Endothelial cell (in vitro differentiated cells): Measurements from ENCODE around the gene KBTBD12. TPM values are rescaled to one million over a fixed set of nuclear protein-coding genes. Genes with fewer than 3 reads are reported as not detected.

Experiments used
- DNase-seq: peaks from one replicate; pipeline ENCODE4 v3.0.0; 2021; ENCODE audit warnings: low spot score
- H3K27ac Mint-ChIP-seq: one replicate; pipeline ENCODE4 v1.8.0; 2021; ENCODE audit warnings: mixed read lengths, inconsistent platforms; ENCODE audit not compliant: unreplicated experiment
- H3K27me3 Mint-ChIP-seq: one replicate; pipeline ENCODE4 v1.8.0; 2021; ENCODE audit warnings: mild to moderate bottlenecking, moderate library complexity, mixed read lengths, inconsistent platforms; ENCODE audit not compliant: unreplicated experiment
- H3K36me3 Mint-ChIP-seq: one replicate; pipeline ENCODE4 v1.8.0; 2021; ENCODE audit warnings: mild to moderate bottlenecking, low read depth, mixed read lengths, inconsistent platforms; ENCODE audit not compliant: unreplicated experiment
- H3K4me1 Mint-ChIP-seq: one replicate; pipeline ENCODE4 v1.8.0; 2021; ENCODE audit warnings: mild to moderate bottlenecking, mixed read lengths, inconsistent platforms; ENCODE audit not compliant: unreplicated experiment
- H3K4me3 Mint-ChIP-seq: one replicate; pipeline ENCODE4 v1.8.0; 2021; ENCODE audit warnings: mild to moderate bottlenecking, mixed read lengths, inconsistent platforms; ENCODE audit not compliant: unreplicated experiment
- H3K9me3 Mint-ChIP-seq: one replicate; pipeline ENCODE4 v1.8.0; 2021; ENCODE audit warnings: mixed read lengths, inconsistent platforms; ENCODE audit not compliant: unreplicated experiment
- total RNA-seq: library from RNA; stranded (reverse); fragmentation: NEBNext Ultra II Directional; extraction: Animal tissue kit (Norgen Biotek cat#: 25700); gene quantifications from one replicate; pipeline ENCODE4 v1.2.1, GENCODE V29; 2021; ENCODE audit not compliant: unreplicated experiment
- TF ChIP-seq, protein P1 (sequence below): fragments of 200-600 bp; sonication (generic); IDR thresholded peaks from one replicate; pipeline ENCODE4 v1.5.0; 2021; ENCODE audit warnings: antibody characterized with exemption; ENCODE audit not compliant: unreplicated experiment

The KBTBD12 gene
- total RNA-seq, 1 donor from 2014 or later, result 0.05 TPM

DNA sequence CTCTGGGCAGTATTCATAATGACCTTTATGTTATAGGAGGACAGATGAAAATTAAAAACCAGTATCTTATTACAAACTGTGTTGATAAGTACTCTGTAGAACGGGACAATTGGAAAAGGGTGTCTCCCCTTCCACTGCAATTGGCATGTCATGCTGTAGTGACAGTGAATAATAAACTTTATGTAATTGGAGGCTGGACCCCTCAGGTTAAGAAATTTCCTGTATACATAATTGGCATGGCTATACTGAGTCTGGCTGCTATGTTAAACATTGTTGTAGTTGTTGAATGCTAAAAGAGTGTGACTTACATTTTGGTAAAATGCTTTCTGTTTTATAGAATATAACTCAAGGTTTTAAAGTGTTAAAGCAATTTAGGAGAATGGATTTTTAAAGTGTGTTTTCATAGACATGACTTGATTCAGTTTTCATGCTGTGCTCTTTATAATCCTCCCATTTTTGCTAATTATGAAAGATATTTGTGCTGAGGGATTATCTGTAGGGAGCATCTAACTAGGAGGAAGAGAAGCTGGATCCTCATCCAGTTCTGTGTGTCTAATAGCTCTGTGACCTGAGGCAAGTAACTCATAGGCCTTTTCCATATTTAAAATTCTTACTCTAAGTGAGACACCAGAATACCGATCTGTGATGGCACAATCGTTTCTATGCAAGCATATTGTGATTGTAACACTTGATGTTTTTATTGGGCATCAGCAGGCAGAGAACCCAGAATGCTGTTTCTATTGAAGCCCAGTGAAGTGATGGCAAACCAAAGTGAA, 13.0 kb downstream of the KBTBD12 start:
- Mint-ChIP-seq H3K36me3 (no peaks in the 10 kb centered on the region), H3K27ac (no peak overlapping the region), H3K27me3 (no peaks in the 10 kb centered on the region), H3K9me3 (no peaks in the 10 kb centered on the region), H3K4me3 (no peak overlapping the region), H3K4me1 (peaks cover 14% of the 10 kb centered on the region)
- DNase-seq, result no peak
- TF ChIP-seq, protein P1, sequence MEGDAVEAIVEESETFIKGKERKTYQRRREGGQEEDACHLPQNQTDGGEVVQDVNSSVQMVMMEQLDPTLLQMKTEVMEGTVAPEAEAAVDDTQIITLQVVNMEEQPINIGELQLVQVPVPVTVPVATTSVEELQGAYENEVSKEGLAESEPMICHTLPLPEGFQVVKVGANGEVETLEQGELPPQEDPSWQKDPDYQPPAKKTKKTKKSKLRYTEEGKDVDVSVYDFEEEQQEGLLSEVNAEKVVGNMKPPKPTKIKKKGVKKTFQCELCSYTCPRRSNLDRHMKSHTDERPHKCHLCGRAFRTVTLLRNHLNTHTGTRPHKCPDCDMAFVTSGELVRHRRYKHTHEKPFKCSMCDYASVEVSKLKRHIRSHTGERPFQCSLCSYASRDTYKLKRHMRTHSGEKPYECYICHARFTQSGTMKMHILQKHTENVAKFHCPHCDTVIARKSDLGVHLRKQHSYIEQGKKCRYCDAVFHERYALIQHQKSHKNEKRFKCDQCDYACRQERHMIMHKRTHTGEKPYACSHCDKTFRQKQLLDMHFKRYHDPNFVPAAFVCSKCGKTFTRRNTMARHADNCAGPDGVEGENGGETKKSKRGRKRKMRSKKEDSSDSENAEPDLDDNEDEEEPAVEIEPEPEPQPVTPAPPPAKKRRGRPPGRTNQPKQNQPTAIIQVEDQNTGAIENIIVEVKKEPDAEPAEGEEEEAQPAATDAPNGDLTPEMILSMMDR, result no peak

DNA sequence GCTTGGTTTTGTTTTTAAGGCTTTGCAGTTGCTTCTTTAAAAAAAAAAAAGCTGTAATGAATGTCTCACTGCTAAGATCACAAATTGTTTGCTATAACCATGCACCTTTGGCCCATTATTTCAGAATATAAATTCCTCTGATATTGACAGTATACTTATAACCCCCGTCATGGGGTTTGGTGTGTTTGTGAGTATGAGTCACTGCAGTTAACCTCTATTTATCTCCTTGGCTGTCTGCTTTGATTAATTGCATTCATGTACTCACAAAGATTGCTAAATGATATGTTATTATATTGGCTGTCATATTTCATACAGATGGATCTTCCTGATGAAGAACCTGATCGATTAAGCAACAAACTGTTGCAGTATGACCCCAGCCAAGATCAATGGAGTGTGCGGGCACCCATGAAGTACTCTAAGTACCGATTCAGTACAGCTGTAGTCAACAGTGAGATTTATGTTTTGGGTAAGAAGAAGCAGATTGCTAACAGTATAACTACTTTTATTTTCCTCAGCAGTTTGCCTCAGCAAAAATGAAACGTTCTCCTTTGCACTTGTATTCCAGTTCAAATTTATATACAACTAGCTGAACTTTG, 14.9 kb downstream of the KBTBD12 start:
- Mint-ChIP-seq H3K4me3 (no peak overlapping the region), H3K9me3 (no peaks in the 10 kb centered on the region), H3K27ac (no peak overlapping the region), H3K27me3 (no peaks in the 10 kb centered on the region), H3K4me1 (peaks cover 12% of the 10 kb centered on the region), H3K36me3 (no peaks in the 10 kb centered on the region)
- TF ChIP-seq, protein P1, result no peak
- DNase-seq, result no peak

DNA sequence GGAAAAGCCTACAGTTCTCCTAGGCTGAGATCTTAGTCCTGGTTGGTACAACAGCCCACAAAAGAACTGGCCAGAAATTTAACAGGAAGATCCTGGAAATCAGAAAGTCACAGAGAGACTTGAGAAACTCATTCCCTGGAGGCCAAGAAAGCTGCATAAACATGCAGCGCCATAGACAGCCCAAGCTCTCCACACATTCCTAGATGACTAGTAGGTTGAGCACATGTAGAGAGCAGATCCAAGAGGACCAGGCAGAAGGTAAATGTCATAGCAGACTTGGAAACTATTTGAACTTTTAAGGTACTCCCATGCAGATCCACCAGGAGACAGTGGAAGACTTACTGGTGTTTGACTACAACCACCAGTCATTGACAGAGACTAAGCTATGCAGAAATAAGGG, 18.4 kb downstream of the KBTBD12 start:
- no peak overlapping the region for H3K27ac Mint-ChIP-seq
- H3K27me3 Mint-ChIP-seq, result no peaks in the 10 kb centered on the region

DNA sequence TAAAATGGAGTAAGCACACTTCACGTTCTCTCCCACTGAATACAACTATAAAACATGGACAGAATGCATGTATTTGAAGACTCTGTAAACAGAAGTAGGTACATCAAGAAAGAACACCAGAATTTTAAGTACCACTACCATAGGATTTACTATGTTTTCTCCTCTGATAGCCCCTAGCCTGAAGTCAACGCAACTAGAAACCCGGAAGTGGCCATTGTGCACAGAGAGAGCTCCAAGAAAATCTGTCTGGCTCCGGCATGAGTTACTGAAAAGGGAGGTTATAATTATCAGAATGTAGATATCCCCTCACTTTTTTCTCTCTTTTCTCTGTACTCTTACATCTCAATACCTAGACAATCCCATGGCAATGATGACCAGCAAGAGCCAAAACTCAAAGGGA, 23.8 kb downstream of the KBTBD12 start:
- no peak for DNase-seq
- Mint-ChIP-seq H3K4me1 (no peaks in the 10 kb centered on the region), H3K9me3 (no peaks in the 10 kb centered on the region), H3K27me3 (no peaks in the 10 kb centered on the region), H3K27ac (no peak overlapping the region), H3K36me3 (no peaks in the 10 kb centered on the region), H3K4me3 (no peak overlapping the region)
- TF ChIP-seq, protein P1, result no peak

More for the DNA sequence above, 18.4 kb downstream of the KBTBD12 start:
- no peak for DNase-seq
- Mint-ChIP-seq H3K4me3 (no peak overlapping the region), H3K4me1 (no peaks in the 10 kb centered on the region), H3K9me3 (no peaks in the 10 kb centered on the region), H3K36me3 (no peaks in the 10 kb centered on the region)
- TF ChIP-seq, protein P1, result no peak

DNA sequence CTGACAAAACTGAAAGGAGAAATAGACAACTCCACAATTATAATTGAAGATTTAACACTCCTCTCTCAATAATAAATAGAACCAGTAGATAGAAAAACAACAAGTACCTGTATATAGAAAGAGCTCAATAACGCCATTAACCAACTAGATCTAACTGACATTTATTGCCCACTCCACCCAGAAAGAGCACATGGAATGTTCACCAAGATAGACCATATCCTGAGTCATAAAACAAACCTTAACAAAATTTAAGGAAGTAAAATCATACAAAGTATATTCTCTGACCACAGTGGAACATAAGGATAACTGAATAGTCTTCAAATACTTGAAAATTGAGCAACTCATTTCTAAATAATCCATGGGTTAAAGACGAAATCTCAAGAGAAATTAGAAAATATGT, 25.1 kb downstream of the KBTBD12 start:
- Mint-ChIP-seq H3K4me3 (no peak overlapping the region), H3K9me3 (no peaks in the 10 kb centered on the region), H3K36me3 (no peaks in the 10 kb centered on the region), H3K4me1 (no peaks in the 10 kb centered on the region), H3K27ac (no peak overlapping the region), H3K27me3 (no peaks in the 10 kb centered on the region)
- TF ChIP-seq, protein P1, result no peak
- DNase-seq, result no peak
